Testis (tissue), 3 donors: Measurements from ENCODE around the gene FLT4. TPM values are rescaled to one million over a fixed set of nuclear protein-coding genes. Genes with fewer than 3 reads are reported as not detected.
A peak's percentile ranks its signal among the peaks of the same experiment; 100 is the strongest.

Experiments used
- DNase-seq: peaks from one replicate; pipeline ENCODE4 v3.0.0-alpha.2; 2019
- H3K27ac ChIP-seq, 2 donors: fragments of 200-600 bp; sonication (generic); one replicate each; pipeline ENCODE4 v1.5.1; 2019
- H3K27me3 ChIP-seq: fragments of 200-600 bp; sonication (generic); one replicate; pipeline ENCODE4 v1.5.1; 2019
- H3K36me3 ChIP-seq: fragments of 200-600 bp; sonication (generic); one replicate; pipeline ENCODE4 v1.5.1; 2017; ENCODE audit warnings: low read depth; ENCODE audit errors: missing control alignments
- H3K4me1 ChIP-seq: fragments of 200-600 bp; sonication (generic); one replicate; pipeline ENCODE4 v1.5.1; 2019
- H3K4me3 ChIP-seq, 2 donors: fragments of 200-600 bp; sonication (generic); one replicate each; pipeline ENCODE4 v1.5.1; 2017 to 2019
- H3K9me3 ChIP-seq: fragments of 200-600 bp; sonication (generic); one replicate; pipeline ENCODE4 v1.5.1; 2017
- POLR2A ChIP-seq: fragments of 450-650 bp; IDR thresholded peaks from one replicate; pipeline ENCODE4 v1.6.1; 2017; ENCODE audit warnings: antibody characterized with exemption, mild to moderate bottlenecking, moderate library complexity
- WGBS, 2 donors: methylation state at CpG; one replicate each; pipeline ENCODE4 v1.1.5; 2018; 5-methylcytosine and 5-hydroxymethylcytosine counted together
- intact Hi-C: fragments of 100-400 bp; cut with DNase I; formaldehyde crosslinking; loops from one replicate; pipeline ENCODE4 v1.15.1; 2023; ENCODE audit warnings: low total_unique reads
- polyA plus RNA-seq: library from polyadenylated mRNA; stranded (reverse); fragments of 350-450 nt; fragmentation: Illumina TruSeq; extraction: RNeasy Lipid Tissue Mini Kit (QIAGEN cat#74804); gene quantifications from one replicate; pipeline ENCODE4 v1.2.3, GENCODE V29; 2014; ENCODE audit warnings: low read depth, low replicate concordance; ENCODE audit not compliant: insufficient read depth
- total RNA-seq, 2 donors: library from RNA; depleted of rRNA; stranded (reverse); fragments of >200 nt; gene quantifications; one replicate each; pipeline ENCODE4 v1.2.3, GENCODE V29; 2016
- TF ChIP-seq, protein P1 (sequence below), 3 experiments: fragments of 450-650 bp in 2 of 3; fragments of 200-600 bp in 1 of 3; sonication (generic) in 1 of 3; IDR thresholded peaks; one replicate each; pipeline ENCODE4 v1.5.1; 2016 to 2019; ENCODE audit warnings: antibody characterized with exemption in 3 of 3, mild to moderate bottlenecking in 2 of 3, moderate library complexity in 1 of 3

FLT4 gene
- total and polyA plus RNA-seq, 3 donors from 2014 or later, result 11.9 to 24.2 (median 23.5) TPM

DNA sequence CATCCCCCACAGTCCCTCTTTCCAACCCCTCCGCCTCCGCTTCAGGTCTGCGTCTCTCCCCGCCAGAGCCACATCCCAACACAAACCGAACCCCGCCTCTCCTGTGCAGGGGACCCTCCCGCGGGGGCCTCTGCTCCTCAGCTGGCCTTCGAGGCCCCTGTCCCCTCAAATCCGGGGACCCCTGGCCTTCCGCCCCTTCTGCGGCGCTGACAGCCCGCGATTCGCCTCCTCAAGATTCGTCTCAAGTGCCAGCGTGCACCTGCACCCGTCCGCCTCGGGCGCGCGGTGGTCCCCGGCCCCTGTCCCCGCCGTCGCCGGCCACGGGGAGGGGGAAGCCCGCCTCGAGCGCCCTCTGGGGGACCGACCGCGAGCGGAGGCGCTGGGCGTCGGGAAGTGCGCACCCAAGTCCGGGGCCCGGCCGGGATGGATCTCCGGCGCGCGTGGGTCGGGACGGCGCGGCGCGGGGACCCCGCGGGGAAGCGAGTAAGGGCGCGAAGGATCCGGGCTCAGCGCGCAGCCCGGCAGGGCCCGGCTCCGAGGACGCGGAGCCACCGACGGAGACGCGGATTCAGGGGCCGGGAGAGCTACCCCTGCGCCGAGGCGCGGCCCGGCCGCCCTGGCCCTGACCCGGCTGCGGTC lies 623 bp downstream of the FLT4 start:
- no peak for DNase-seq
- 11 to 12% methylated on average over 15 to 24 of the region's 80 CpGs for WGBS, 2 donors
- no peaks in the 10 kb centered on the region for H3K27me3 ChIP-seq
- H3K27ac ChIP-seq, result no peak overlapping the region
- H3K4me1 ChIP-seq, result no peaks in the 10 kb centered on the region
- peak overlapping the region; percentile 48 to 53 for H3K4me3 ChIP-seq
- intact Hi-C loops, result no loop called here
- H3K9me3 ChIP-seq, result no peaks in the 10 kb centered on the region
- TF ChIP-seq, protein P1, sequence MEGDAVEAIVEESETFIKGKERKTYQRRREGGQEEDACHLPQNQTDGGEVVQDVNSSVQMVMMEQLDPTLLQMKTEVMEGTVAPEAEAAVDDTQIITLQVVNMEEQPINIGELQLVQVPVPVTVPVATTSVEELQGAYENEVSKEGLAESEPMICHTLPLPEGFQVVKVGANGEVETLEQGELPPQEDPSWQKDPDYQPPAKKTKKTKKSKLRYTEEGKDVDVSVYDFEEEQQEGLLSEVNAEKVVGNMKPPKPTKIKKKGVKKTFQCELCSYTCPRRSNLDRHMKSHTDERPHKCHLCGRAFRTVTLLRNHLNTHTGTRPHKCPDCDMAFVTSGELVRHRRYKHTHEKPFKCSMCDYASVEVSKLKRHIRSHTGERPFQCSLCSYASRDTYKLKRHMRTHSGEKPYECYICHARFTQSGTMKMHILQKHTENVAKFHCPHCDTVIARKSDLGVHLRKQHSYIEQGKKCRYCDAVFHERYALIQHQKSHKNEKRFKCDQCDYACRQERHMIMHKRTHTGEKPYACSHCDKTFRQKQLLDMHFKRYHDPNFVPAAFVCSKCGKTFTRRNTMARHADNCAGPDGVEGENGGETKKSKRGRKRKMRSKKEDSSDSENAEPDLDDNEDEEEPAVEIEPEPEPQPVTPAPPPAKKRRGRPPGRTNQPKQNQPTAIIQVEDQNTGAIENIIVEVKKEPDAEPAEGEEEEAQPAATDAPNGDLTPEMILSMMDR (IDR thresholded peaks at IDR 0.05), result peak in 2 of 3 experiments; percentile 8 to 22
- no peak for TF ChIP-seq POLR2A
- H3K36me3 ChIP-seq, result no peaks in the 10 kb centered on the region

DNA sequence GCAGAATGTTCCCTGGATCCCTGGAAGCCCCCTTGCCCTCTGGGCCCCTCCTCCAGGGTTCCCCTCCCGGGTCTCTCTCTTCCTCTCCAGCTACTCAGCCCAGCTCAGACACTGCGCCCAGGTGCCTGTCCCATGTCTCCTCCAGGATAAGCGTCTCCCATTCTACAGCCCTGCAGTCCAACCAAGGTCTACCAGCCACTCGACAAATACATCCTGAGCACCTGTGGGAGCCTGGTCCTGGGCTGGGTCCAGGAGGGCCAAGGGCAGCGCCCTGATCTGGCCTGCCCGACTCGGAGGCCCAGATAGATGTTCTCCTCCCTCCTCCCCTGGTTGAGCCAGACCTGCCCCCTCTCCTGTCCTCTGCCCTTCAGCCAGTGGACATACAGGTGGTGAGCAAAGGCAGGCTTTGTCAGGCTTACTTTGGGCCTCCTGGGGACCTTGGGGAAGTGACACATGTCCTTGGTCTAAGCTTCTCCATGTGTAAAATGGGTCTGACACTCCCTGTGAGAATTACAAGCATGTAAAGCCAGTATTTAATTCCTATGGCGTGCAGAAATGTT lies 1.4 kb downstream of the FLT4 start:
- H3K27me3 ChIP-seq, result no peaks in the 10 kb centered on the region
- H3K4me3 ChIP-seq, result no peak overlapping the region
- H3K36me3 ChIP-seq, result no peaks in the 10 kb centered on the region
- WGBS, 2 donors, result 80% methylated on average over 5 to 8 of the region's 8 CpGs
- H3K9me3 ChIP-seq, result no peaks in the 10 kb centered on the region
- TF ChIP-seq, protein P1 (IDR thresholded peaks at IDR 0.05), result no peak
- TF ChIP-seq POLR2A, result no peak
- DNase-seq, result no peak
- intact Hi-C loops, result no loop called here
- H3K27ac ChIP-seq, result no peak overlapping the region
- no peaks in the 10 kb centered on the region for H3K4me1 ChIP-seq

DNA sequence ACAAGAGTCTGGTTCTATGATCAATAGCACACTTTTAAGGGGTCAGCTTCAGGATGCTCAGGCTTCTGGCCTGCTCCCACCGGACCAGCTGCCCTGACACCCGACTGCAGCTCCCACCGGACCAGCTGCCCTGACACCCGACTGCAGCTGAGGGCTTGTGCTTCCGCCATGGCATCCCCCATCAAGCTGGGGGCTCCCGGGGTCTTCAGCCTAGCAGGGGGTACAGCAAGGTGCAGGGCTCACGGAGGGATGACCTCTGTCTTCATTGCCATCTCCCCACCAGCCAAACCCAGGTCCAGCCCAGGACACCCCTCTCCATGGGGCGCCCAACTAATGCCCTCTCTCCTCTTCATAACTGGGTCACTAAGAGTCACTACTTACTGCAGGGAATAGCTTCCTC lies 1.9 kb downstream of the FLT4 start:
- intact Hi-C loops, result no loop called here
- no peak for DNase-seq
- TF ChIP-seq, protein P1 (IDR thresholded peaks at IDR 0.05), result no peak
- no peak for TF ChIP-seq POLR2A
- H3K4me1 ChIP-seq, result no peaks in the 10 kb centered on the region
- H3K27ac ChIP-seq, result no peak overlapping the region
- WGBS, 2 donors, result 96 to 97% methylated on average over 4 to 7 of the region's 8 CpGs
- H3K27me3 ChIP-seq, result no peaks in the 10 kb centered on the region
- H3K36me3 ChIP-seq, result no peaks in the 10 kb centered on the region
- no peaks in the 10 kb centered on the region for H3K9me3 ChIP-seq
- H3K4me3 ChIP-seq, result no peak overlapping the region

DNA sequence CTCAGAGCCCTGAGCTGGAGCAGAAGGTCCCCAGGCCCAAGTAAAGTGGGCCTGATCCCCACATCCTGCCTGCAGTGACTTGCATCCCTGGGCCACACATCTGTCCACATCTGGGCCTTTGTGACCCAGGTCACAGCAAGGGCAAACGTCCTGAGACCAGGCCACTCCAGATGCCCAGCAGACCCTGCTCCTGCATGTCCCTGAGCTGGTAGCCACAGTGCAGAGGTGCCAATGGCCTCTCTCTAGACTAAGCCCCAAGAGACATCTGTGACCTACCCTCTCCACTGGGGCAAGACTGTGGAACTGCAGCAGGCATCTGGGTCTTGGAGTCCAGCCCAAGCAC lies 2.5 kb downstream of the FLT4 start:
- TF ChIP-seq, protein P1 (IDR thresholded peaks at IDR 0.05), result no peak
- TF ChIP-seq POLR2A, result no peak
- H3K27me3 ChIP-seq, result no peaks in the 10 kb centered on the region
- H3K4me3 ChIP-seq, result no peak overlapping the region
- DNase-seq, result no peak
- intact Hi-C loops, result no loop called here
- no peaks in the 10 kb centered on the region for H3K36me3 ChIP-seq
- H3K4me1 ChIP-seq, result no peaks in the 10 kb centered on the region
- no peak overlapping the region for H3K27ac ChIP-seq
- 86% methylated on average over 1 of the region's 1 CpG; no CpG with 5 or more reads in 1 of the 2 donors for WGBS, 2 donors
- no peaks in the 10 kb centered on the region for H3K9me3 ChIP-seq
